Prostate gland (tissue), 2 donors: ENCODE measurements around the gene RAB40C.

Experiments
- POLR2A ChIP-seq: fragments of 450-650 bp; IDR thresholded peaks from one replicate; pipeline ENCODE4 v1.6.1; 2016; ENCODE audit warnings: antibody characterized with exemption, mild to moderate bottlenecking
- TF ChIP-seq, protein P1 (sequence below), 4 experiments: fragments of 200-600 bp in 2 of 4; fragments of 450-650 bp in 2 of 4; sonication (generic) in 2 of 4; IDR thresholded peaks; 1 replicate in 3 of 4; 2 replicates in 1 of 4; pipeline ENCODE4 v1.5.1; 2016 to 2019; ENCODE audit warnings: antibody characterized with exemption in 4 of 4, mild to moderate bottlenecking in 2 of 4, moderate library complexity in 2 of 4

DNA sequence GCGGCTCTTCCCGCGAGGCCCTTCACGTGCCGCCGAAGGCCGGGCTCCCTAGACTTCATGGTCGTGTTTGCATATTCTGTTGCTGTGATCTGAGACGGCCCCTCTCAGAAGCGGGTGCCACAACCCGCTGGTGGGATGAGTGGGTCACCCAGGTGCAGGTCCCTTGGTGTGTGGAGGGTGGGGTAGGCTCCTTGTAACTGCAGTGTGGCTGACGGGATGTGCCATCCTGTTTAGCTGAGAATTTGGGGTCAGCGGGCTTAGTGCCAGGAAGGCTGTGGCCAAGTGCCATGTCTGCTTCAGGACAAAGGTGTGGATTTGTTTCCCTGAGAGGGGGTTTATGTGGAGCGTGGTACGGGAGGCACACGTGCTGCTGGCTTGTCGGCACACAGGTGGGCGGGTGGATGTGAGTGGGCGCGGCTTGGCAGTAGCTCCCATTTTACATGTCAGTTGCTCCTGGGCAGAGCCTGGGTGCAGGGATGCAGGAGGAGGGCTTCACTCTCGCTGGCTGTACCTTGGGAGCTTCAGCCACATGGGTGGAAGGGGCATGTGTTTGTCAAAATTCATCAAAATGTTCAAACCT is 31.8 kb downstream of the RAB40C start:
- TF ChIP-seq, protein P1, sequence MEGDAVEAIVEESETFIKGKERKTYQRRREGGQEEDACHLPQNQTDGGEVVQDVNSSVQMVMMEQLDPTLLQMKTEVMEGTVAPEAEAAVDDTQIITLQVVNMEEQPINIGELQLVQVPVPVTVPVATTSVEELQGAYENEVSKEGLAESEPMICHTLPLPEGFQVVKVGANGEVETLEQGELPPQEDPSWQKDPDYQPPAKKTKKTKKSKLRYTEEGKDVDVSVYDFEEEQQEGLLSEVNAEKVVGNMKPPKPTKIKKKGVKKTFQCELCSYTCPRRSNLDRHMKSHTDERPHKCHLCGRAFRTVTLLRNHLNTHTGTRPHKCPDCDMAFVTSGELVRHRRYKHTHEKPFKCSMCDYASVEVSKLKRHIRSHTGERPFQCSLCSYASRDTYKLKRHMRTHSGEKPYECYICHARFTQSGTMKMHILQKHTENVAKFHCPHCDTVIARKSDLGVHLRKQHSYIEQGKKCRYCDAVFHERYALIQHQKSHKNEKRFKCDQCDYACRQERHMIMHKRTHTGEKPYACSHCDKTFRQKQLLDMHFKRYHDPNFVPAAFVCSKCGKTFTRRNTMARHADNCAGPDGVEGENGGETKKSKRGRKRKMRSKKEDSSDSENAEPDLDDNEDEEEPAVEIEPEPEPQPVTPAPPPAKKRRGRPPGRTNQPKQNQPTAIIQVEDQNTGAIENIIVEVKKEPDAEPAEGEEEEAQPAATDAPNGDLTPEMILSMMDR (IDR thresholded peaks at IDR 0.05) = no peak
- TF ChIP-seq POLR2A = no peak
